ENCODE results near the gene ATAD3C.
"Not testable (repeated sequence)": the region's sequence is repeated elsewhere in the genome, so short reads cannot be mapped to it uniquely, and the experiment has no call there.

The ATAD3C gene

DNA sequence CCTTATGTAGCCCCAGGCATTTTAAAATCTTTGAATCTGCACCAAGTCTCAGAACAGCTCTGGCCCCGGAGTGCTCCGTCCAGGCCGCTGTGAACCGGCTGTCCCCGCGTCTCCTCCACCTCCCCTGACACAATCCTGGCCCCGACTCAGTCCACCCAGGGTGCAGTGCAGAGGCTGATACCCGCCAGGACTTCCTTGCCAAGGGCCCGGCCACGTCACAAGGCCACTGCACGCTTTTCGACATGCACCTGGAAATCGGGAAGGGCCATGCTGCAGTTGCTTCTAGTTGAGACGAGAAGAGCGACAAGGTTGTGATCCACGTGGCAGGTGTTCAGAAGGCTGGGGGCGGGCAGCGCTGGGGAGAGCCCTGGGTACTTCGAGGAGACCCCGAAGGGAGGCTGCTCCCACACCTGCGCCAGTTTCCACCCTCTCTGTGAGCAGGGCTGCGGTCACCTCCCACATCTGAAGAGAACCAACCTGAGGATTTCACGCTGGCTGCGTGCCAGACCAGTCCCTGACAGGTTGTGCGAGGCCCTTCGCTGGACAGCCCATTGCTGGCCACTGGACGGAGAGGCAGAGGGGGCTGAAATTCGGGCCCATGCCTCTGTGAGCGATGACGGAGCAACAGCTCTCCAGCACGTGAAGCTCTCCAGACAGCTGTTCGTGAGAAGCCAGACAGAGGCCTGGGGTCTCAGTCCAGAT is 7.3 kb upstream of the ATAD3C start:
- no peak for DNase-seq

DNA sequence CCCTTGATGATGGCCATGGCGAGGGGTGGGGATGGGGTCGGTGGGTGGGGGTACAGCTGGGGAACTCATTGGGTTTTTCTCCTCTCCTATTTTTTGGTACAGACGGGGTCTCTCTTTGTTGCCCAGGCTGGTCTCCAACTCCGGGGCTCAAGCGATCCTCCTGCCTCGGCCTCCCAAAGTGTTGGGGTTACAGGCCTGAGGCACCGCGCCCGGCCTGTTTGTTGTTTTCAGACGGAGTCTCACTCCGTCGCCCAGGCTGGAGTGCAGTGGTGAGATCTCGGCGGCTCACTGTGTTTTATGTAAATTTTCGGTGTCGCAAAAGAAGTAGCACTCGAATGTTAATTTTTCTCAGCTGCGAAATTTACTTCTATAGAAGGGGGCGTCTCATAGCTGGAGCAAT is 2.9 kb upstream of the ATAD3C start:
- not testable (repeated sequence) for DNase-seq

DNA sequence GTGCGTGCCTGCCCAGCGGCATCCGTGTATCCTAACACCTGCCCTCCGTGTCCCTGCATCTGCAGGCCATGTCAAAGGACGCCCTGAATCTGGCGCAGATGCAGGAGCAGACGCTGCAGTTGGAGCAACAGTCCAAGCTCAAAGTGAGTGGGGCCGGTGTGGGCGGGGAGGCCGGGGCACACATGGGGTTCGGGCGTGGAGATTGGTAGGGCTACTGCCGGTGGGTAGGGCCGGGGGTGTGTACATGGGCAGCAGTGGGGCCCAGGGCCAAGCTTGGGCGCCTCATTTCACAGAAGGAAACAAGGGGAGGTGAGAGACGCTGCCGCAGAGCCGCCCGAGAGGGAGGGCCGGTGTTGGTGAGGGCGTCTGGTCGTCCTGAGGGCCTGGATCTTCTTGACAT is 1.1 kb downstream of the ATAD3C start:
- not testable (repeated sequence) for DNase-seq

DNA sequence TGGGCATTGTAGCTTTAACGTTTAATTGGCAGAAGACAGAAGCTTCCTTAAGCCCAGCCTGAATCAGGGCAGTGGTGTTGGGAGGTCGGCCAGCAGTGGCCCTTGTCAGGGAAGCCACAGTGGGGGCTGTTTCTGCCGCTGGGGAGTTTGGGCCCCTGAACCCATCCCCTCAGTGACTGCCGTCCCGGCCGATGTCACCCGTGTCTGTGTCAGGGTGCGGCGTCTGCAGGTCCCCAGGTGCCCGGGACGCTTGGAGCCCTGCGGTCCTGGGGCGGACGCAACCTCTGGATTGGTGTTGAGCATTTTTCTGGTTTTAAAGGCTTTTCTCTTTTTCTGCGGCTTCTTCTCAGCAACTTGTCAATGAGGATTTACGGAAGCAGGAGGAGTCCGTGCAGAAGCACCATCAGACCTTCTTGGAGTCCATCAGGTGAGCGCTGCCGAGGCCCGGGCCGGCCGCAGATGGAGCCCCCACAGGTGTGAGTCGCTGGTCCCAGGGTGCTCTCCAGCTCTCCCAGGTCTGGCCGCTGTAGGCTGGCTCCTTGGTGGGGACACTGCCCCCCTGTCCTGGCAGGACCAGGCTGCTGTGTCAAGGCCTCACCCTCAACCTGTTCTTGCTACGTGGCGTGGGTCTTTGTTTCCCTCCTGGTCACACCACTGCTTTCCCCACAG is 2.3 kb downstream of the ATAD3C start:
- no peak for DNase-seq

DNA sequence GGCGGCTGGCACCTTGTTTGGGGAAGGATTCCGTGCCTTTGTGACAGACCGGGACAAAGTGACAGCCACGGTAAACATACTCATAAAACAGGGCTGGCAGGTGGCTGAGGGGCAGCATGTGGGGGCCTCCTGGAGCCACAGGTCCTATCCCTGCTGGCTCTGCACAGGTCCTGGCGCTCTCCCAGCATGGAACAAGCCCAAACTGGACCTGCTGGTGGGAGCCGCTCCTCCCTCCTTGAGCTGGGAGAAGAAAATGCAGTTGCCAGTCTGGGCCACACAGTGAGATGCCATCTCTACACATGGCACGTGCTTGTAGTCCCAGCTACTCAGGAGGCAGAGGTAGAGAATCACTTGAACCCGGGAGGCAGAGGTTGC is 2.9 kb downstream of the ATAD3C start:
- not testable (repeated sequence) for DNase-seq

DNA sequence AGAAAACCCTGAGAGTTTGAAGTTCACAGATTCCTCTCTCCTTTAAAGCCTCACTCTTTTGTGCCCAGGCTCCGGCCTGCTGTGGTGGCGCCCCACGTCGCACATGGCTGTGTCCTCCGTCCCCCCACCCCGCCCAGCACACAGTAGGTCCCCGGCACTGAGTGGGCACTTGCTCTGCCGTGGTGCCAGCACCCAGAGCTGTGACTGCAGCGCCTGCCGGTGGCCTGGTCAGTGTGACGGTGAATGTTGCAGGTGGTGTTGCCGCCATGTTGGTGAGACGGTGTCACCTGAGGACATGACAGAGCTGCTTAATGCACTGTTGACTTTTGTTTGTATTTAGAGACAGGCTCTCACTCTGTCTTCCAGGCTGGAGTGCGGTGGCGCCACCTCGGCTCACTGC is 3.4 kb downstream of the ATAD3C start:
- no peak for DNase-seq

DNA sequence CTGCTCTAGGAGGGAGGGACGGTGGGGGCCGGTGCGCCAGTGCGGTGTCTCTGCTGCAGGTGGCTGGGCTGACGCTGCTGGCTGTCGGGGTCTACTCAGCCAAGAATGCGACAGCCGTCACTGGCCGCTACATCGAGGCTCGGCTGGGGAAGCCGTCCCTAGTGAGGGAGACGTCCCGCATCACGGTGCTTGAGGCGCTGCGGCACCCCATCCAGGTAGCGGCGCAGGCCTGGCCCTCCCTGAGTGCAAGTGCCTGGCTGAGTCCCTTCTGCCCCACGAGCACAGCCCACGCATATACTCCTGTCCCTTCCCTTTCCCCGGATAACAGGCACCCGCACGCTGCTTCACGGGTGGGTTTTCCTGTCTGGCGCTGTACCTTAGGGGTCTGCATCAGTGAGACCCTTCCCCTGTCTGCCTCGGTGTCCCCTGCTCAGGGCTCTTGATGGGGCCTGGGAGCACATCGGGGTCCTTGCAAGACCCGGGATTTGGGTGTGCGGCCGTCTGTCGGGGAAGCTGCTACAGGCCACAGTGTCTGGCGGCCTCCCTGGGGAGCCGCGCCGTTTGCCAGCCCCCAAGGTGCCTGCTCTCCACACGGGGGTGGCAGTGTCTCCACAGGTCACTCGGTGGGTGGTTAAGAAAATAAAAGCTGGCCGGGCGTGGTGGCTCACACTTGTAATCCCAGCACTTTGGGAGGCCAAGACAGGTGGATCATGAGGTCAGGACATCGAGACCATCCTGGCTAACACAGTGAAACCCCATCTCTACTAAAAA is 5.0 kb downstream of the ATAD3C start:
- DNase-seq = not testable (repeated sequence)

DNA sequence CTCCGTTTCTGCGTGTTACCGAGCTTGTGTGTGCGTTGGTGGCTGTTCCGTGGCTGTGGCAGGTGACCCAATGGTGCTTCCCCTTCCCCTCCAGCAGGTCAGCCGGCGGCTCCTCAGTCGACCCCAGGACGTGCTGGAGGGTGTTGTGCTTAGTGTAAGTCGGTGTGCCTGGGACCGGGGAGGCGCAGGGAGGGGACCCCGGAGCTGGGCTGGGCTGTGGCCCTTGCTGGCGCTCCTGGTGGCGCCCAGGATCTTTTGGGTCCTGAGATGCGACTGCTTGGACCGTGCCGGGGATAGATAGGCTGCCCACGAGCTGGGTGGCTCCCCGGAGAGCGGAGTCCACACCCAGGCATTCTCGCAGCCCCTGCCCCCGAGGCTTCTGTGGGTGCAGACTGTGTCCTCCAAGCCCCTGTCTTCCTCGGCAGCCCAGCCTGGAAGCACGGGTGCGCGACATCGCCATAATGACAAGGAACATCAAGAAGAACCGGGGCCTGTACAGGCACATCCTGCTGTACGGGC is 5.9 kb downstream of the ATAD3C start:
- no peak for DNase-seq

DNA sequence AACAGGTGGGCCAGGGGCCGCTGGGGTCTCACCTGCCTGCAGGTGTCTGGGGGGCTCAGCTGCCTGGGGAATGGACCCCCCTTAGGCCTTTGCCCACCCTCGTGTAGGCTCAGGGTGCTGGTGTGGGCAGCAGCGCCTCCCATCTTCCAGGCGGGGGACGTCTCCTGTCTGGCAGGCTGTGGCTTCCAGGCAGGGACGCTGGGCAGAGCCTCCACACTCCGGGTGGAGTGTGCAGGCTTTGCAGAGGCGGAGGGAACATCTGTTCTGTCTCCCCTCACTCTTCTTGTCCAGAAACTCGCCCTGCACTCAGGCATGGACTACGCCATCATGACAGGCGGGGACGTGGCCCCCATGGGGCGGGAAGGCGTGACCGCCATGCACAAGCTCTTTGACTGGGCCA is 6.4 kb downstream of the ATAD3C start:
- not testable (repeated sequence) for DNase-seq

DNA sequence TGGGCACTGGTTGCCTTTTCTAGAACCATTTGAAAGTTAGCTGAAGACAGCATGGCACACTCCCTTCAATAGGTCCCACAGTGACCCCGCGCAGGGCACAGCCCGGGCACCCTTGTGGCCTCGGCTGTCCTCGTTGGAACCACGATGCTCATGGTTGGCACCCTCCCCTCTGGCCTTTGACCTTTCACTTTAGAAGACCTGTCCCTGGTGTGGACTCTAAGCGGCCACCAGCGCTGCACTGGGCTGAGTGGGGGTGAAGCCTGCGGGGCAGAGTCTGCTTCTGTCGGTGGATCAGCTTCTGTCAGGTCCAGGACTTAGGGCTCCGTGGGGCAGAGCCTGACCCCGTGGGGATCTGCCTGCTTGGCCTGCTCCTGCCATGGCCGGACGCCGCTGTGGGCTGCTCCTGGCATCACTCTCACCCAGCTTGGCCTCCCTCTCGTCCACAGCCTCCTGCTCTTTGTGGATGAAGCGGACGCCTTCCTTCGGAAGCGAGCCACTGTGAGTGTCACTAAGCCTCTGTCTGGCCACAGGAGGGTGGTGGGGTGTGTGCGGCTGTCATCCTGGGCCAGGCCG is 7.3 kb downstream of the ATAD3C start:
- DNase-seq = not testable (repeated sequence)

DNA sequence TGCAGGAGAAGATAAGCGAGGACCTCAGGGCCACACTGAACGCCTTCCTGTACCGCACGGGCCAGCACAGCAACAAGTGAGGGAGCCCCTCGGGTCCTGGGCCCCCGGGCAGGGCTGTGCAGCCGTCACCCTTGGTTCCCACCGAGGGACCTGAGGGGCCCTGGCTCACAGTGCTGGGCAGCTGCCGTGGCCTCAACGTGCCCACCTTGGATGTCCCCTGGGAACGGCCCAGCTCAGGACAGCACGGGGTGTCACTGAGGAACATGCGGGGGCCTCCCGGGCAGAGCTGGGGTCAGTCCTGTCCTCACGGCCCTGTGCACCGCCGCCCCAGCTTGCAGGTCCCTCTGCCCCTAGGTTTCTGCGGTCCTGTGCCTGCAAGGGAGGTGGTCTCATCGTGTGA is 9.7 kb downstream of the ATAD3C start:
- not testable (repeated sequence) for DNase-seq

DNA sequence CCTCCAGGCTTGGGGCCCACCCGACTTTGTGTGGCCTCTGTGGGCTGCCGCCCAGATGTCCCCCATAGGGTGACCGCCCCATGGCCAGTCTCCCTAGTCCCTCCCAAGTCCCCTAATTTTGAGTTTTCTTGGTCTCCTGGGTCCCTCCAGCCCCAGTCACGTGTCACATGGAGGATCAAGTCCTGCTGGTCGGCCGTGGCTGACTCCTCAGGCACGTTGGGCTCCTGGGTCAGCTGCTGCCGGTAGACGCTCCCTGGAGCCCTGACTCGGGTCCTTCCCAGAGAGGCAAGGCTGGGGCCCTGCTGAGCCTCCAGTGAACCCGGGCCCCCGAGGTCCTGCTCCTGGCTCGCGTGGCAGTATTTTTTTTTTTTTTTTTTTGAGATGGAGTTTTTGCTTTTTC is 10.2 kb downstream of the ATAD3C start:
- not testable (repeated sequence) for DNase-seq

DNA sequence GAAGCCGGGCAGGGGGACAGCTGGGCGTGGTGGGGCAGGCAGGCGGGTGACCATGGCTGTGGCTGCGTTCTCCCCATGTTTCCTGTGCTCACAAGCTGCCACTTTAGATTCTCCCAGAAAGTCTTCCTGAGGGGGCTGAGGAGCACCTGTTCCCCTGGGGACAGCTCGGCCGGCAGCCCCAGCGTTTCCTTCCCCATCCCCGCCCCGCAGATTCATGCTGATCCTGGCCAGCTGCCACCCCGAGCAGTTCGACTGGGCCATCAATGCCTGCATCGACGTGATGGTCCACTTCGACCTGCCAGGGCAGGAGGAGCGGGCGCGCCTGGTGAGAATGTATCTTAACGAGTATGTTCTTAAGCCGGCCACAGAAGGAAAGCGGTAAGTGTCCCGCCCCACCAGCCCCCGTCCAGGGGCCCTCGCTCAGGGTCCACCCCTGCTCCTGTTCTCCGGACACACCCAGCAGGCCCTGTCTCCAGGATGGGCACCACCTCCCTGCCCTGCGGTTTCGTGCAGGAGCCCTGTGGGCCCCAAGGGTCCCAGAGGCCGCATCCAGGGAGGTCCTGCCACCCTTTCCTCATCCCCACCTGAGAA is 11.1 kb downstream of the ATAD3C start:
- DNase-seq = no peak

DNA sequence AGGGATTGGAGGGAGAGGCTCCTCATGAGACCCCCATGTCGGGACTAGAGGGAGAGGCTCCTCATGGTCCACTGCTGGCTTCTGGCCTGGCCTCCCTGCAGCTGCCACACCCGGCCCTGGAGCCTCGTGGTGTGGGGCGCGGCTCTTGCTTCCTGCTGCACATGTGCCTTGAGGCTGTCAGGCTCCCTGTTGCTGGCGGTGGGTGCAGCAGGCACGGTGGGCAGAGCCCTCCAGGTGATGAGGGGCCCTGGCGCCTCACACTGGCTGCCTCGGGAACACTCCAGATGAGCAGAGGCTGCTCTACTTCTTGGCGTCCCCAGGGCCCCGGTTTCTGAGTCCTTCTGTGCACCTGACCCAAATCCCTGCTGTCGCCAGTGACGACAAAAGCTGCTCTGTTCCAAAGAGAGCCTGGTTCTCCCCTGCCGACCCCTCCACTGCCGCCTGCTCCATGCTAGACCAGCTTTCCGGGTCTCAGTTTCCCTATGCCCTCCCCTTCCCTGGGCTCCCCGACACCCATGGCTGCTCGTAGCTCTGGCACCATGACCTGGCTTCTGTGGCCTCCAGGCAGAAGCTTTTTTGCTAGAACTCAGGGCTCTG is 12.3 kb downstream of the ATAD3C start:
- no peak for DNase-seq

DNA sequence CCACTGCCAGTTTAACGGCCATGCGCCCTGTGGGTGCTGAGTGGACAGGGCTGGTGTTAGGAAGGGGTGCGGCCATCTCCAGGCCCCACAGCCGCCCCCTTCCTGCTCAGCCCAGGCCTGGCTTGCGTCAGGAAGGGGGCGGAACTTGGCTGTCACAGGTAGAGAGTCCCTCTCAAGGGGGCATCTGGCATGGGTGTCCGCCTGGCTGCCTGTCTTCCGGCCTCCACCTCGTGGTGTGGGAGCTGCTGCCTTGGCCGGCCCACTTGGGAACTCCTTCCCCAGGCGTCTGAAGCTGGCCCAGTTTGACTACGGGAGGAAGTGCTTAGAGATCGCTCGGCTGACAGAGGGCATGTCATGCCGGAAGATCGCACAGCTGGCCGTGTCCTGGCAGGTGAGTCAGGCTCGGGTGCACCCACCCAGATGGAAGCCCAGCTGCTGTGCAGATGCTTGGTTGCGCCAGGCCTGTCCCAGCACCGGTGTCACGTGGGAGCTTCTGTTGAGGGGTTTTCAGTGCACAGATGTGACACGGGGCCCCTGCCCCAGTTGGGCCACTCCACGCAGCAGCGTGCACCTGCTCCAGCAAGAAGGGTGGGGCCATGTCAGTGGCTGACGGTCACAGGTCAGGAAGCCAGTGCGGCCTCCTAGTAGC is 13.0 kb downstream of the ATAD3C start:
- DNase-seq = peak; percentile 28

DNA sequence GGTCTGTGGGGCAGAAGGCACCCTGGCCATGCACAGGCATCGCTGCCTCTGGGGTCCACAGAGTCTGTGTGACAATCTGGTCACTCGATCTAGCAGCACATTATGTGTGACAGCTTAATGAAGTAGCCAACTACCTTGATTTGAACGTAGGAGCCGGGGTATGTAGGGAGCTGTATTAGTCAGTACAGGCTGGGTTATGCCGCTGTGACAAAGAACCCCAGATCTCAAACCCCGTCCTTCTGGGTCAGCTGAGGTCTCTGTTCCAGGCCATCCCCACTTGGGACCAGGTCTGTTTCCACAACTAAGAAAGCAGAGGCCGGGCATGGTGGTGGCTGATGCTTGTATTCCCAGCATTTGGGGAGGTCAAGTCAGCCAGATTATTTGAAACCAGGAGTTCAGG is 13.8 kb downstream of the ATAD3C start:
- no peak for DNase-seq

DNA sequence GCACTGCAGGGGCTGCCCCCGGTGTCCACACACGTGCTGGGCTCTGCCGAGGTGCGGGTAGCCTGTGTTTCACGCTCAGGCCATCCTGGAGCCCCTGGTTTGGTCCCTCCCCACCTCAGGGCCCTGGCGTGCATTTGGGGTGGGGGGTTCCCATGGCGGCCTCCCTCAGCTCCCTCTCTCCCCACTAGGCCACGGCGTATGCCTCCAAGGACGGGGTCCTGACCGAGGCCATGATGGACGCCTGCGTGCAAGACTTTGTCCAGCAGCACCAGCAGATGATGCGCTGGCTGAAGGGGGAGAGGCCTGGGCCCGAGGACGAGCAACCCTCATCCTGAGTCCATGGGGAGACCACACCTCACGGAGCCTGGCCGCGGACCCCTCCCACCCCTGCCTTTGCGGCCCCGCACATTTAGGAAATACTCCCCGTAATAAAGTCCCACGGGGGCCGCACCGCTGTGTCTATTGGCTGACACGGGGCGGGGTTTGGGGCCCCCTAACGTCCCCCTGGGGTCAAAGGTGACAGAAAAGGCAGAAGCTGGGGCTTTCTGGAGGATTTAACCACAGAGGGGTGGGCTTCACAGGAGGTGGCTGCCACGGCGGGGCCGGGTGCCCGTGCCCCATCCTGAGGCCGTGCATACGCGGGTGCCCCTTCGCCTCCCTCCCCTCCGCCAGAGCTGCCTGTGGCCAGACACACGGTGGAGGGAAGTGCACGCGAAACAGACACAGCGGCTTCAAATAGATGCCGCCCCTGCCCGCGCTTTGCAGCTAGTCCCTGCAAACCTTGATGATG is 18.9 kb downstream of the ATAD3C start:
- DNase-seq = not testable (repeated sequence)

DNA sequence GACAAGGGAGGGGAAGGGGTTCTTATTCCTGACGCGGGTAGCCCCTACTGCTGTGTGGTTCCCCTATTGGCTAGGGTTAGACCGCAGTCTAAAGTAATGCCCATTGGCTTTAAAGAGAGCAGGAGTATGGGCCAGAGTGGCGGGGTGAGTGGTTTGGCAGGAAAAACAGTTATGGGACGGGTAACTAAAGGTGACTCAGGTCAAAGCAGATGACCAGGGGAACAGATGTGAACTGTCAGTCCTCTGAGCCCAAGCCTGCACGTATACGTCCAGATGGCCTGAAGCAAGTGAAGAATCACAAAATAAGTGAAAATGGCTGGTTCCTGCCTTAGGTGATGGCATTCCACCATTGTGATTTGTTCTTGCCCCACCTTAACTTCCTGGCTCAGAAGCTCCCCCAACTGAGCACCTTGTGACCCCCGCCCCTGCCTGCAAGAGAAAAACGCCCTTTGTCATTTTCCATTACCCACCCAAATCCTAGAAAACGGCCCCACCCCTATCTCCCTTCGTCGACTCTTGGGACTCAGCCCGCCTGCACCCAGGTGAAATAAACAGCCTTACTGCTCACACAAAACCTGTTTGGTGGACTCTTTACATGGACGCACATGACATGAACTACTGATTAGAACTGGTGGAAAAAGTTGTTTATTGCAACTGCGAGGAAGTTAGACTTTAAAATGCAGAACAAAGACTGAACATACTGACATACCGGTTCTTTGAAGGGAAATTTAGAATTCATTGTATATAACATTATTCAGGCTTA is 21.3 kb downstream of the ATAD3C start:
- DNase-seq = no peak

DNA sequence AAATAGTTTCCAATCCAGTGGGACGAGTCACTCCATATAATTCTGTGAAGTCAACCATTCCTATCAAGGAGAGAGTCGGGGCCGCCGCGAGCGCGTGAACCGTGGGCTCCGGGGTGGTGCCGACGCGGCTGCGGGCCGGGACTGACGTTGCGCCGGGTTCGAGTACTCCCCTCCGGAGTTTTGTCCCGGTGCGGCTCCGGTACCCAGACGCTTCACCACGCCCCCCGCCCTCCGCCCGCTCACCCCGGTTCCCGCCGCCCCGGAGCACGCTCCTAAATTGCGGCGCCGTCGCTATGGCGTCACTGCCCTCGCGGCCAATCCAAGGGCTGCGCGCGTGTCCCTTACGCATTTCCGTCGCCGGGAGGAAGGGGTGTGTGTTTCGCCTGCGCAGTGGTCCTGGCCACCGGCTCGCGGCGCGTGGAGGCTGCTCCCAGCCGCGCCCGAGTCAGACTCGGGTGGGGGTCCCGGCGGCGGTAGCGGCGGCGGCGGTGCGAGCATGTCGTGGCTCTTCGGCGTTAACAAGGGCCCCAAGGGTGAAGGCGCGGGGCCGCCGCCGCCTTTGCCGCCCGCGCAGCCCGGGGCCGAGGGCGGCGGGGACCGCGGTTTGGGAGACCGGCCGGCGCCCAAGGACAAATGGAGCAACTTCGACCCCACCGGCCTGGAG is 22.0 kb downstream of the ATAD3C start, which contains the start of gene ATAD3B:
TSS of gene ATAD3B (plus strand) at position 377 of the 664 bp plus-strand sequence. CDS start at position 497, 120 bp downstream.
- DNase-seq = peak; percentile 92
